Stimulated activated CD8-positive, alpha-beta memory T cell treated with anti-CD3 and anti-CD28 coated beads, Interleukin-12 subunit alpha, Interleukin-12 subunit beta, amount 100 ng/mL, for 24 hours (primary cell): ENCODE measurements around the gene CLCNKB.

Experiments used
- DNase-seq: peaks from one replicate; pipeline ENCODE4 v3.0.0-alpha.2; 2020; ENCODE audit errors: extremely low read depth

Gene CLCNKB

GRCh38 chr1:16075337-16076030 lies 31.9 kb downstream of the CLCNKB start:
- DNase-seq, result no peak

GRCh38 chr1:16076031-16076864 lies 32.7 kb downstream of the CLCNKB start:
- no peak for DNase-seq

DNA sequence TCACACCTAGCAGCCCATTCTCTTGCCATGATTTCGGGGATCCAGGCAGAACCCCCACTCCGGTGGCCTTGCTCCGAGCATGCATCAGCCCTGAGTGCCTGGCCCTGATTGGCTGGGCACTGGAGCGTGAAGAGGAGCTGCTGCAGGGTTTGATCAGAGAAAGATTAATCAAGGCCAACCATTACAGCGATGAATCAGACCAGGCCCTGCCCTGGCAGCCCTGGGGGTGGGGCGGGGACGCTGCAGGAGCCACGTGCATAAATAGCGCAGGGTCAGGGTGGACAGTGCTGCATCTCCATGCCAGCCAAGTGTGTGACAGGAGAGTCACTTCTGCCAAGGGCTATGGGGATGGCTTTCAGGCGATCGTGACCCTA lies 33.3 kb downstream of the CLCNKB start:
- DNase-seq, result no peak

DNA sequence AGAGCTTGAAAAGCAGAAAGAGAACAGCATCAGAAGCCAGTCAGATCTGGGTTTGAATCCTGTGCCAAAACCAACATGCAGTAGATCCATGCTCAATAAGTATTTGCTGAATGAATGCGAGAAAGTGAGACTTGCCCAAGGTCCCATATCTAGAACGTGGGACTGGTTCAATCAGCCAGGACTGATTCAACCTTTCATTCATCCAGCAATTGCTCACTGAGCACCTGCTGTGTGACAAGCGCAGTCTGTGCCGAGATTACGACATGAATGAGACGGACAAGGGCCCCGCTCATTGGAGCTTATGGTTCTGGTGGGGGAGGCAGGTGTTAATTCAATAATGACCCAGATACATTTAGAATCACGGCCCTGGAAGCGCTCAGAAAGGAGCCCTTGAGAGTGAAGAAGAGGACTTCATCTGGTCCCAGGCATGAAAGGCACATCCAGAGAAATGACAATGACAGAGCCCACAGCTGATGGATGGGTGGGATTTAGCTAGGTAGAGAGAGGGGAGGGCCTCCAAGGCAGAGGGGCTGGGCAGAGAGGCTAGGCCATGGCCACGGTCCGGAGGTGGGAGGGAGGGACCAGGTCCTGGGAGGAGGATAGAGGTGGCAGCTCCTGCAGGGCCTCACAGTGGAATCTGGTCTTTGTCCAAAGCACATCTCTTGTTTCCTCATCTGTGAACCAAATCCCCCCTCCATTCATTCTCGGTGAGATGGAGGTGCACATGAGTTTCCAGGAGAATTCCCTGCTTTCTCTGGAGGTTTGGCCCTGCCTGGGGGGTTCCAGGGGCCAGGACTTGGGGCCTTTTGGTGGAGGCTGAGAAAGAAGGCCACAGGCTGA lies 34.0 kb downstream of the CLCNKB start:
- DNase-seq, result no peak

DNA sequence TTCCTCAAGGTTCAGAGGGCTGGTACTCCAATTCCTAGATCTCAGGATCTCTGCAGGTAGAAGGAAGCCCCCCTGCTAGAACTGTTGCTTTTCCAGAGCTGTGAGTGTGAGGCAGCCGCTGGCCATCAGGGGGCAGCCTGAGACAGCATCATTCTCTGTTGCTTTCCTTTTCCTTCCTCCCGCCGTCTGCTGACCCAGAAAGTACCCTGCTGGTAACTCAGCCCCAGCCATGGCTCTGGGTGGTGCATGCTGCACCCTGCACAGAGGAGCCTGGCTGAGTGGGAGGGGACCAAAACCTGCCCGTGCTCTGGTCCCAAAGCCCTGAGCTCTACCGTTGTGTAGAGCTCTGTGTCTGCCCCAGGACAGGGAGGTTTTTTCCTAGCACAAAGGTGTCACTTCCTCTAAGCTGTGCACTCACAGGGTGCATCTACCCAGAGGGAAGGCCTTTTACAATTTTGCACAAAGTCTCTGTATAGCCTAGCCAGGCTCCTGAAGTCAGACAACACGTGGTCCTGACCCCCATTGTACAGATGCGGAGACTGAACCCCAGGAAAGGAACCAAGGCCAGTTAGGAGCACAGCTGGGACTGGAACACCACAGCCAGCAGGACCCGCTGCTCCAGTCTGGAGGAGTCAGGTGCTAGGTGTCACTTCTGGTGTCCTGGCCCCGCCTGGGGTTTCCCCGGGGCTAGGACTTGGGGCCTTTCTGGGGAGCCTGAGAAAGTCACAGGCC lies 35.5 kb downstream of the CLCNKB start:
- DNase-seq, result peak; percentile 31

GRCh38 chr1:16080422-16081150 lies 37.0 kb downstream of the CLCNKB start:
- no peak for DNase-seq

DNA sequence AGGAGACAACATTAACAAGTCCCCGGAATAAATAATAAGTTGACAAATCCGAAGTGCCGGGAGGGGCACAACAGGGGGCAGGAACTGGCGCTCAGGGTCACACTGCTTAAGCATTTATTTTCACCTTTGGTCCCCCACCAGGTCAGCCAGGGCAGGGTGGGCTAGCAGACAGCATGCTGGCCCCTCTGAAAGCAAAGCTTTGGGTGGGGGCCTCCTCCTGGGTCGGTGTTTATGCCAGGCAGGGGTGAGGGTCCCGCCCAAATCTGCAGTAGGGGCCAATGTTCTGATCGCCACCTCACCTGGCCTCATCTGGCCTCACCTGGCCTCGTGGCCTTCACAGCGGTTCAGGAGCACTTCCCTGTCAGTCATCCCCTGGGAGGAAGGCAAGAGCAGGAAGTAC lies 38.1 kb downstream of the CLCNKB start:
- no peak for DNase-seq

GRCh38 chr1:16082283-16083038 lies 38.9 kb downstream of the CLCNKB start:
- DNase-seq, result no peak

DNA sequence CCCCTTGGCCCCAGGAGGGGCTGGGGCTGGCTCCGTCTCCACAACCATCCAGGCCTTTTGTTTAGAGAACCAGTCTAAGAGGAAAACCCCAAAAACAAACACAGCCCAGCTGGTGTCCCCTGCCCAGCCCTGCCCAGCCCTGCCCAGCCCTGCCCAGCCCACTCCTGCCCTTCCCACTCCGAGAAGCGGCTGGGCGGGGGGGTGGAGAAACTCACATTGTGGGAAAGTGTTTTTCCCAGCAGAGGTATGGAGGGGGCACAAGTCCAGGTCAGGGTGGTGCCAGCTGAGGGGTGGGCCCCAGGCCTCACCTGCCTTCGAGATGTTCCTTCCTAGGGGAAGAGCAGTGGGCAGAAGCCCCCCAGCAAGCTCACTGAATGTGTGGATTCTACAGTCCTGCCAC lies 39.9 kb downstream of the CLCNKB start:
- no peak for DNase-seq

GRCh38 chr1:16085522-16085921 lies 41.9 kb downstream of the CLCNKB start:
- no peak for DNase-seq

GRCh38 chr1:16087733-16088132 lies 44.2 kb downstream of the CLCNKB start:
- DNase-seq, result no peak

- DNase-seq, result no peak
These were observed 44.8 kb downstream of the CLCNKB start for GRCh38 chr1:16088351-16088911.

DNA sequence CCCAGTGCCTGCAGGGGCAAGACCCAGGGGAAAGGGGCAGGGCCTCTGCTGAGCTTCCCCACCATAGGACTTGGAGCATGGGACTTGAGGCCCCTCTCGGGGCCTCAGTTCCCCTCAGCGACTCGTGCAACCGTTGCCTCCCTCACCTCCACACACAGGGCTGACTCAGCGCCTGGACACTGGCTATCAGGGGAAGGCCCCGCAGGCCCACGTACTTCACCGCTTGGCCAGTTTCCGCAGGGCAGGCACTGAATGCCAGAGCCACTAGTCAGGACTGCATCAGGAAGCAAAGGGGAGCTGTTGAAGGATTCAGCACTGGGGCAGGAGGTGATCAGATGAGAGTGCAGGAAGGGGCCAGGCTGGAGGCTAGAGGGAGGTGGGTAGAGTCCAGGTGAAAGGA lies 45.4 kb downstream of the CLCNKB start:
- DNase-seq, result no peak

- DNase-seq, result no peak
These were observed 46.7 kb downstream of the CLCNKB start for GRCh38 chr1:16090076-16090826.

DNA sequence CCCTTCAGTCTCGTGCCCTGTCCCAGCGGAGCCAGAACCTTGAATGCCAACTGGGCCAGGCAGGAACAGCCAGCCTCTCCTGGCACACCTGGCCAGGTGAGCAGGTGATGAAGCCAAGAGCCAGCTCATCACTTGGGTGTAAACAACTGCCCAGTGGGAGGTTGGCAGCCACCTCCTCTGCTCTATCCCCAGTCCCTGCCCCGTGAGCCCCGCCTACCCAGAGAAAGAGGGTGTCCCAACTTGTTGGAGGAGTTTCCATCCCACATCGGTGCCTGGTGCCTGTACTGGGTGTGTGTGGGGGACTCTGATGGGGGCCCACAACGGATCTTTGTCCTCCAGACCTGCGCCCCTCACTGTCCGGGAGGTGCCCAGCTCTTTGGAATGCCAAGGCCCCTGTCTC lies 47.7 kb downstream of the CLCNKB start:
- DNase-seq, result no peak

DNA sequence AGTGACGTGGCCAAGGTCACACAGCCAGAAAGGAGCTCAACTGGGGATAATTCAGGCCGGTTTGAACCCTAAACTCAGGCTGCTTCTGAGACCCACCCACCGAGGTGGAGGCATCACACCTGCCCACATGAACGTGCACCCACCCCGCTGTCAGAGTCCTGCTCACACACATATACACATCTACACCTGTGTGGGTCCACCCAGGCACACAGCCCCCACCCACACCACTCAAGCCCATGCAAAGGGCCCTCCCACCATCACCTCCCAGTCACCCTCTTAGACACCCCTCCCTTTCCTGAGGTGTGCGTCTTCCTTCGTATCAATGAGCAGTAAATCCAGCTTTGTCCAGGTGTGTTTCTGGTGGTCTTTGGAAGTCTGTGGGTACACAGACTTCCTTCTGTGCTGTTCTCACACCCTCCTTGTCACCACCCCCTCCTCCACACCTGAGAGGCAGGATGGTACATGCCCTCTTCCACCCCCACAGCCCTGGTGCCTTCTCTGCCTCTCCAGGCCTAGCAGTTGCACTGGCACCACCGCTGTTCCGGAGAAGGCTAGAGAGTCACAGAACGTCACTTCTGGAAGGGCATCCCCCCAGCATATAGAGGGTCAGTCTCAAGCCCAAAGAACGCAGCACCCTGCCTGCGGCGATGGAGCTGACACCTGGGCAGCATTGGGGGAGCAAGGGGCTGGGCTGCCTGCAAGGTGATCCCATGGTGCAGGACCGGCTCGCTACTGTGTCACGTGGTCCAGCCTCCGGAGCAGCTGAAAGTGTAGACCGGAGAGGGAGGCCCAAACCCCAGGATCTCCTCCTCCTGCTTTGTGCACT lies 48.7 kb downstream of the CLCNKB start:
- no peak for DNase-seq

DNA sequence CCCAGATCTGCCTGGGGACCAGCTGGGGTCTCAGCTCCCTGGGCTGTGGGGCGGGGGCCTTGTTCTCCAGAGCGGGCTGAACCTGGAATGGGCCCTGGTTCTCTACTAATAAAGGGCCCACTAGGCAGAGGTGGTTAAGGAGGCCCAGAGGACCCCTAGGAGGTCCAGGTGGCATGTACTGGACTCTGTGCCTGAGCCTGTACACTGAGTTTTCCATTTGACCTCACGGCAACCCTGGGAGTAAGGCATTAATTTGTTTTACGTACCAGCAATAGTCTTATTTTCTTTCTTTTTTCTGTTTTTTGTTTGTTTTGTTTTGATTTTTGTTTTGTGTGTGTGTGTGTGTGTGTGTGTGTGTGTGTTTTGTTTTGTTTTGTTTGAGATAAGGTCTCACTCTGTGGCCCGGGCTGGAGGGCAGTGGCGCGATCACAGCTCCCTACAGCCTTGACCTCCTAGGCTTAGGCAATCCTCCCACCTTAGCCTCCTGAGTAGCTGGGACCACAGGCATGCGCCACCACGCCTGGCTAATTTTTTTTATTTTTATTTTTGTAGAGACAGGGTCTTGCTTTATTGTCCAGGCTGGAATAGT lies 49.4 kb downstream of the CLCNKB start:
- DNase-seq, result no peak

DNA sequence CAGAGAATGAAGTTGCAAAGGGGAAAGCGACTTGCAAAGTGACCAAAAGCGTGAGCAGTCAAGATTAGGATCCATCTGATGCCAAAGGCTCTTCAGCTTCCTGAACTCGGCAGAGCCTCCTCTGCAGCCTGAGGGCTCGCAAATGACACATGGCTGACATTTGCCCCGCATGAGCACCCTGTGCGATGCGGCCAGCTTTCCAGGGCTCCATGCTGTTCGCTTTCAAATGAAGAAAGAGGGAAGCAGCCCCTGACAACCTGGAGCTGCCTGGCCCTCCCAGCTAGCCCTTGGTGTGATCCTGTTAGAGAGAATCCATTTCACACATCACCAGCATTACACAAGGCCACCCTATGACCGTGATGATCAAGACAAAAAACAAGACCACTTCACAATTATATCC lies 50.0 kb downstream of the CLCNKB start:
- DNase-seq, result no peak
